CD14-positive monocyte (primary cell): Measurements from ENCODE around the gene MTHFSD. TPM values are rescaled to one million over a fixed set of nuclear protein-coding genes. Genes with fewer than 3 reads are reported as not detected.
A peak's percentile ranks its signal among the peaks of the same experiment; 100 is the strongest.

Source experiments
- DNase-seq, 3 donors: peaks; one replicate each; pipeline ENCODE4 v3.0.0-alpha.2; 2011 to 2022
- H2AFZ ChIP-seq: 2 replicates; pipeline ENCODE4 v1.6.0; 2012; ENCODE audit warnings: mild to moderate bottlenecking, low read depth, low read length, inconsistent platforms; ENCODE audit not compliant: insufficient read depth, poor library complexity, severe bottlenecking
- H3K27ac ChIP-seq, 2 donors: 1 replicate in 1 of 2; 2 replicates in 1 of 2; pipeline ENCODE4 v1.5.1; 2012 to 2013; ENCODE audit warnings: low read length in 2 of 2, control low read depth in 1 of 2, inconsistent platforms in 1 of 2, low read depth in 1 of 2, mild to moderate bottlenecking in 1 of 2
- H3K27me3 ChIP-seq, 2 donors: one replicate each; pipeline versions ENCODE4 v1.6.0 to v1.6.1; 2011 to 2013; ENCODE audit warnings: low read length in 2 of 2; ENCODE audit not compliant: control insufficient read depth in 2 of 2, insufficient read depth in 2 of 2
- H3K36me3 ChIP-seq, 2 donors: replicated peaks in 1 of 2; 1 replicate in 1 of 2; 2 replicates in 1 of 2; pipeline versions ENCODE4 v1.5.1 to v1.6.1; 2012 to 2013; ENCODE audit warnings: low read length in 2 of 2, control low read depth in 1 of 2, inconsistent platforms in 1 of 2, mild to moderate bottlenecking in 1 of 2; ENCODE audit not compliant: insufficient read depth in 2 of 2, control insufficient read depth in 1 of 2
- H3K4me1 ChIP-seq, 2 donors: 1 replicate in 1 of 2; 2 replicates in 1 of 2; pipeline versions ENCODE4 v1.5.1 to v1.6.1; 2012 to 2013; ENCODE audit warnings: low read length in 2 of 2, control low read depth in 1 of 2, inconsistent platforms in 1 of 2, mild to moderate bottlenecking in 1 of 2, moderate library complexity in 1 of 2; ENCODE audit not compliant: insufficient read depth in 2 of 2, control insufficient read depth in 1 of 2
- H3K4me2 ChIP-seq: replicated peaks from 2 replicates; pipeline ENCODE3; 2012; ENCODE audit warnings: low read length, moderate library complexity, mild to moderate bottlenecking; ENCODE audit not compliant: poor library complexity, severe bottlenecking; ENCODE audit errors: extremely low read depth
- H3K4me3 ChIP-seq, 3 experiments: fragments of 200-600 bp in 1 of 3; sonication (generic) in 1 of 3; replicated peaks in 1 of 3; 1 replicate in 2 of 3; 2 replicates in 1 of 3; pipeline ENCODE4 v1.5.1; 2011 to 2013; ENCODE audit warnings: low read length in 3 of 3, mild to moderate bottlenecking in 3 of 3, control low read depth in 2 of 3, low read depth in 2 of 3, inconsistent platforms in 1 of 3, moderate library complexity in 1 of 3
- H3K79me2 ChIP-seq: 2 replicates; pipeline ENCODE4 v1.6.0; 2012; ENCODE audit warnings: mild to moderate bottlenecking, control low read depth, inconsistent platforms, low read length, moderate library complexity; ENCODE audit not compliant: insufficient read depth
- H3K9ac ChIP-seq: 2 replicates; pipeline ENCODE4 v1.6.0; 2017; ENCODE audit warnings: low read length, mild to moderate bottlenecking; ENCODE audit not compliant: insufficient read depth, poor library complexity, severe bottlenecking
- H3K9me3 ChIP-seq, 2 donors: replicated peaks in 1 of 2; 1 replicate in 1 of 2; 2 replicates in 1 of 2; pipeline versions ENCODE4 v1.5.1 to v1.6.1; 2012 to 2013; ENCODE audit warnings: low read length in 2 of 2, control low read depth in 1 of 2; ENCODE audit not compliant: control insufficient read depth in 1 of 2, insufficient read depth in 1 of 2
- H4K20me1 ChIP-seq: 2 replicates; pipeline ENCODE4 v1.6.0; 2012; ENCODE audit warnings: mild to moderate bottlenecking, low read length, control low read depth, moderate library complexity; ENCODE audit not compliant: insufficient read depth
- H3K27ac Mint-ChIP-seq, 7 donors: one replicate each; pipeline ENCODE4 v1.8.0; 2020; ENCODE audit warnings: mild to moderate bottlenecking in 7 of 7, mixed read lengths in 7 of 7, moderate library complexity in 6 of 7, inconsistent platforms in 2 of 7
- H3K27me3 Mint-ChIP-seq, 3 donors: one replicate each; pipeline ENCODE4 v1.8.0; 2021 to 2022; ENCODE audit warnings: low read depth in 3 of 3, mild to moderate bottlenecking in 3 of 3, mixed read lengths in 3 of 3, moderate library complexity in 3 of 3, inconsistent platforms in 1 of 3
- H3K36me3 Mint-ChIP-seq, 2 donors: one replicate each; pipeline ENCODE4 v1.8.0; 2020; ENCODE audit warnings: mixed read lengths in 2 of 2, inconsistent platforms in 1 of 2, mild to moderate bottlenecking in 1 of 2
- H3K4me1 Mint-ChIP-seq: one replicate; pipeline ENCODE4 v1.8.0; 2020; ENCODE audit warnings: mild to moderate bottlenecking, mixed read lengths
- H3K4me3 Mint-ChIP-seq, 2 donors: one replicate each; pipeline ENCODE4 v1.8.0; 2020; ENCODE audit warnings: mild to moderate bottlenecking in 2 of 2, mixed read lengths in 2 of 2, moderate library complexity in 1 of 2
- H3K9me3 Mint-ChIP-seq, 7 donors: one replicate each; pipeline ENCODE4 v1.8.0; 2020 to 2022; ENCODE audit warnings: mixed read lengths in 7 of 7, mild to moderate bottlenecking in 6 of 7, moderate library complexity in 6 of 7, inconsistent platforms in 2 of 7
- WGBS: methylation state at CpG from one replicate; pipeline ENCODE4 v1.1.5; 2013; ENCODE audit warnings: missing lambda C conversion rate; ENCODE audit not compliant: insufficient coverage; 5-methylcytosine and 5-hydroxymethylcytosine counted together
- intact Hi-C, 2 donors: fragments of 100-400 bp; cut with micrococcal nuclease; formaldehyde crosslinking; loops; one replicate each; pipeline versions ENCODE4 v1.15.0 to v1.15.1; 2023
- polyA plus RNA-seq, 3 donors: library from polyadenylated mRNA; depleted of rRNA in 1 of 3; unstranded in 2 of 3; stranded (reverse) in 1 of 3; fragments of 300-500 nt in 2 of 3; fragments of >200 nt in 1 of 3; fragmentation: Illumina TruSeq in 2 of 3; gene quantifications; 1 replicate in 2 of 3; 2 replicates in 1 of 3; pipeline ENCODE4 v1.2.3, GENCODE V29; 2012 to 2021
- TF ChIP-seq, protein P1 (sequence below): fragments of 200-600 bp; IDR thresholded peaks from one replicate; pipeline ENCODE4 v1.8.0; 2022; ENCODE audit warnings: antibody characterized with exemption, mild to moderate bottlenecking

Gene MTHFSD
- polyA plus RNA-seq, 3 donors = 7.2 to 14.1 (median 11.7) TPM

DNA sequence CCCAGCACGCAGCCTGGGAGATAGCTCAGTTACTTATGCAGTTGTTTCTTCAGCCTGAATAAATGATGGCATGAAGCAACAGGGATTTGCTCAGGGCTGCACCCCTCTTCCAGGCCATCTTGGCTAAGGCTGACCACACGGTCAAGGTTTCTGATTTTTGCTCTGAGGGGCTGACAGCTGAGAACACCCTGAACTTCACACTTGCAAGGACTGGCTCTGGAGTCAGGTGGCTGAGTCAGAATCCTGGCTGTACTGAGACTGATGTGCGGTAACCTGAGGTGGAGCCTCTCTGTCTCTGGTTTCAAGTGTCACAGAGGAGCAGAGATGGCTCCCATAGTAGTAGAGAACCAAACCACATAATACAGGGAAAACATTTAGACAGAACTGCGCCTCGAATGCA lies 4.8 kb downstream of the MTHFSD start:
- intact Hi-C loops = no loop called here
- H3K27me3 ChIP-seq = no peaks in the 10 kb centered on the region
- H2AFZ ChIP-seq = no peak overlapping the region
- Mint-ChIP-seq H3K36me3 (peaks cover 54 to 56% of the 10 kb centered on the region in 2 donors), H3K4me3 (no peak overlapping the region), H3K4me1 (peaks cover 9% of the 10 kb centered on the region), H3K27me3 (peaks cover 1 to 2% (median 2%) of the 10 kb centered on the region in 3 donors), H3K27ac (peak overlapping the region in 1 of 7 donors; percentile 15), H3K9me3 (peaks cover 0 to 5% (median 0%) of the 10 kb centered on the region in 7 donors)
- no peaks in the 10 kb centered on the region for H4K20me1 ChIP-seq
- H3K9ac ChIP-seq = no peak overlapping the region
- H3K4me1 ChIP-seq = peaks cover 7 to 10% of the 10 kb centered on the region in 2 donors
- H3K9me3 ChIP-seq = no peaks in the 10 kb centered on the region
- H3K4me3 ChIP-seq = no peak overlapping the region
- peaks cover 11% of the 10 kb centered on the region for H3K79me2 ChIP-seq
- TF ChIP-seq, protein P1, sequence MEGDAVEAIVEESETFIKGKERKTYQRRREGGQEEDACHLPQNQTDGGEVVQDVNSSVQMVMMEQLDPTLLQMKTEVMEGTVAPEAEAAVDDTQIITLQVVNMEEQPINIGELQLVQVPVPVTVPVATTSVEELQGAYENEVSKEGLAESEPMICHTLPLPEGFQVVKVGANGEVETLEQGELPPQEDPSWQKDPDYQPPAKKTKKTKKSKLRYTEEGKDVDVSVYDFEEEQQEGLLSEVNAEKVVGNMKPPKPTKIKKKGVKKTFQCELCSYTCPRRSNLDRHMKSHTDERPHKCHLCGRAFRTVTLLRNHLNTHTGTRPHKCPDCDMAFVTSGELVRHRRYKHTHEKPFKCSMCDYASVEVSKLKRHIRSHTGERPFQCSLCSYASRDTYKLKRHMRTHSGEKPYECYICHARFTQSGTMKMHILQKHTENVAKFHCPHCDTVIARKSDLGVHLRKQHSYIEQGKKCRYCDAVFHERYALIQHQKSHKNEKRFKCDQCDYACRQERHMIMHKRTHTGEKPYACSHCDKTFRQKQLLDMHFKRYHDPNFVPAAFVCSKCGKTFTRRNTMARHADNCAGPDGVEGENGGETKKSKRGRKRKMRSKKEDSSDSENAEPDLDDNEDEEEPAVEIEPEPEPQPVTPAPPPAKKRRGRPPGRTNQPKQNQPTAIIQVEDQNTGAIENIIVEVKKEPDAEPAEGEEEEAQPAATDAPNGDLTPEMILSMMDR = no peak
- H3K4me2 ChIP-seq = no peak overlapping the region
- WGBS = 88% methylated on average over 2 of the region's 5 CpGs
- H3K36me3 ChIP-seq = peaks cover 42 to 70% of the 10 kb centered on the region in 2 donors
- no peak overlapping the region for H3K27ac ChIP-seq
- DNase-seq = no peak

DNA sequence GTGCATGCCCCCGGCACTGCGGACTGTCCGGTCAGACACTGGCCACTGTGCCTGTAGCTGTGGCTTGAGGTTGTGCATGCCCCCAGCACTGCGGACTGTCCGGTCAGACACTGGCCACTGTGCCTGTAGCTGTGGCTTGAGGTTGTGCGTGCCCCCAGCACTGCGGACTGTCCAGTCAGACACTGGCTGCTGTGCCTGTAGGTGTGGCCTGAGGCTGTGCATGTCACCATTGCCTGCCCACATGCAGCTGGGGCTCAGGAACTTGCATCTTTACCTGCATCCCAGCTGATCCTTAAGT lies 5.2 kb downstream of the MTHFSD start:
- Histone ChIP-seq H3K9ac (no peak overlapping the region), H3K27ac (no peak overlapping the region), H3K27me3 (no peaks in the 10 kb centered on the region), H3K79me2 (peaks cover 10% of the 10 kb centered on the region), H3K4me3 (no peak overlapping the region), H4K20me1 (no peaks in the 10 kb centered on the region), H2AFZ (no peak overlapping the region), H3K4me1 (peaks cover 7 to 8% of the 10 kb centered on the region in 2 donors), H3K36me3 (peaks cover 46 to 75% of the 10 kb centered on the region in 2 donors), H3K4me2 (no peak overlapping the region), H3K9me3 (no peaks in the 10 kb centered on the region)
- no peak for DNase-seq
- peaks cover 59 to 61% of the 10 kb centered on the region in 2 donors for H3K36me3 Mint-ChIP-seq
- H3K27ac Mint-ChIP-seq = no peak overlapping the region
- H3K9me3 Mint-ChIP-seq = peaks cover 0 to 5% (median 0%) of the 10 kb centered on the region in 7 donors
- H3K4me3 Mint-ChIP-seq = no peak overlapping the region
- TF ChIP-seq, protein P1 = no peak
- peaks cover 8% of the 10 kb centered on the region for H3K4me1 Mint-ChIP-seq
- H3K27me3 Mint-ChIP-seq = peaks cover 0 to 2% (median under 1%) of the 10 kb centered on the region in 3 donors
- intact Hi-C loops = no loop called here
- 99% methylated on average over 6 of the region's 7 CpGs for WGBS
